HG02852 (cell line): Measurements from ENCODE around the gene PALLD.

Experiments
- ATAC-seq: cut with Tn5 transposase; IDR thresholded peaks from one replicate; pipeline ENCODE4 v1.9.1; 2021; ENCODE audit warnings: mild to moderate bottlenecking, moderate library complexity; ENCODE audit not compliant: unreplicated experiment

PALLD gene

DNA sequence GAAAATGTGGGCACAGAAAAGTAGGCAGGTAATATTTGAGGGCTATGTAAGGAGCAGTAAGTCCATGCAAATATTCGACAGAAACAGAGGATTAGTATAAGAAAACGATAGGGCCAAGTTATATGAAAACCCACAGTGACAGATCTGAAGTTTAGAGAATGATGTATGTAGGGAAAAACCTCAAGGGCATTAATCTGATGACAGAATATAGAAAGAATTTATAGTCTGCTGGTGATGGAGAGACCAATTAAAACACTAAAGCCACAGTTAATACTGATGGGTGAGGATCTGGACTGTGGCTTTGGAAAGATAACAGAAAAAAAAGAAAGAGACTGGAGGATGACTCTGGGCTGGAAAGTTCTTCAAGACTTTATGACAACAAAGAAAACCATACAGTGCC is 169.7 kb downstream of the PALLD start:
- ATAC-seq: no peak

GRCh38 chr4:168667376-168667775 is 170.5 kb downstream of the PALLD start:
- ATAC-seq: no peak

DNA sequence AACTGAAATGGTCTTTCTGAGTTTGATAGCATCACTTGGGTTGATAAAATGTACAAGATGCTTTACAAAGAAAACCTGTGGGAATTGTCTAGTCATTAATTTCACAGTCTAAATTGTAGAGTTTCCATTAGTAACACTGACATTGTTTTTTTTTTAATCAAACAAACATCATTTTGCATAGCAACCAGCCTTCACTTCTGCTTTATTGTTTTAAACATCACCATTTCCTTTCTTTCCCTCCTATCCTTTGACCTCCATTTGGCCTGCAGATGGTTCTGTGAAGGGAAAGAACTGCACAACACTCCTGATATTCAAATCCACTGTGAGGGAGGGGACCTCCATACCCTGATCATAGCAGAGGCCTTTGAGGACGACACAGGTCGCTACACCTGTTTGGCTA is 171.1 kb downstream of the PALLD start:
- no peak for ATAC-seq

DNA sequence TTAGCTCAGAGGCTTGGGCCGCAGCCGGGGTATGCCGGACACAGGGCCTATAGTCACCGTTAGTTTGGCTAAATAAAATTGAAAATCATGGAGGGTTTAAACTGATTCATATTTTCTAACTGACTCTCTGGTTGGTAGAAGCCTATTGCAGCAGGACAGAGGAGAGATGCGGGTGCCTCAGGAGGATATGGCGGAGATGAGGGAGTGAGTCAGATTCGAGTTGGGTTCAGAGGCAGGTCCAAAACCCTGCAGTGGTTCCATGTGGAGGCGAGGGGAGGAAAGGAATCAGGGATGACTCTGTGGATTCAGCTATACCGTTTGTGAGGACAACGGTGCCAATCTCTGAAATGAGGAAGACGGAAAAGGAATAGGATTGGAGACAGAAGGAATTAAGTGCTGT is 176.6 kb downstream of the PALLD start:
- ATAC-seq: no peak

GRCh38 chr4:168674077-168674747 is 177.4 kb downstream of the PALLD start:
- no peak for ATAC-seq

- no peak for ATAC-seq
These were observed 178.0 kb downstream of the PALLD start for GRCh38 chr4:168674866-168675265.

- ATAC-seq: no peak
These were observed 180.2 kb downstream of the PALLD start for GRCh38 chr4:168677063-168677462.

GRCh38 chr4:168677879-168678278 is 181.0 kb downstream of the PALLD start:
- ATAC-seq: no peak

DNA sequence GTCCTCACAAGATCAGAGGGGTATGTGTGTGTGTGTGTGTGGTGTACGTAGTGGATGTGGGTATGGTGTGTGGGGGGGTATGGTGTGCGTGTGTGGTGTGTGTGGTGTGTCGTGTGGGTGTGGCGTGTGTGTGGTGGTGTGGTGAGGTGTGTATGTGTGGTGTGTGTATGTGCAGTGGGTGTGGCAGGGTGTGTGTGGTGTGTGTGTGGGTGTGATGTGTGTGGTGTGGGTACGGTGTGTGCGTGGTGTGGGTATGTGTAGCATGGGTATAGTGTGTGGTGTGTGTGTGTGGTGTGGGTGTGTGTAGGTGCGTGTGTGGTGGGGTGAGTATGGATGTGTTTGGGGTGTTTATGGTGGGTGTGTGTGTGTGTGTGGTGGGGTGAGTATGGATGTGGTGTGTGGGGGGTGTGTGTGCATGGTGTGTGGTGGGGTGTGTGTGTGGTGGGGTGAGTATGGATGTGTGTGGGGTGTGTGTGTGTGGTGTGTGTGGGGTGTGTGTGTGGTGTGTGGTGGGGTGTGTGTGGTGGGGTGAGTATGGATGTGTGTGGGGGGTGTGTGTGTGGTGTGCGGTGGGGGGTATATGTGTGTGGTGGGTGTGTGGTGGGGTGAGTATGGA is 182.0 kb downstream of the PALLD start:
- no peak for ATAC-seq

GRCh38 chr4:168679397-168679796 is 182.5 kb downstream of the PALLD start:
- no peak for ATAC-seq

- no peak for ATAC-seq
These were observed 183.0 kb downstream of the PALLD start for GRCh38 chr4:168679819-168680218.

DNA sequence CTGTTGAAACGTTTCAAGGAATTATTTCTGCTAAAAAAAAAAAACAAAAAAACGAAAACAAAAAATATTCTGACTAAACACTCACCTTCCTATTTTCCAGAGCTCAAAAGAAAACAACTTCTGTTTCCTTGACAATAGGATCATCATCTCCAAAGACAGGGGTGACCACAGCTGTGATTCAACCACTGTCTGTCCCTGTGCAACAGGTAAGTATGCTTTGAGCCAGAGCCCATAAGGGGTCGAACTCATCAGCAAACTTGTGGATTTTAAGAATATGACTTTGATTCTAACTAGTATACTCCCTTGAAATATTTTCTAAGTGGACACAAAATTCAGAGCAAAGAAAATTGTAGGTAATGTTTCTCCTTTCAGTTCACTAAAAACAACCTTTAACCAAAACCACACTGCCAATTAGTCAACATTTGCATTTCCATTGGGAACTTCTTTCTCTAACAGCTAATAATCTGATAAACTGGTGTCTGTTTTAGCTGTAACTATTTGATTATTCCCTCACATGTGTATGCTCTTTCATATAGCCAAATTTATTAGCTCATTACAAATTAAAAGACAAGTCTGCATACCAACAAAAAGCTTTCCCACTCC is 186.1 kb downstream of the PALLD start:
- no peak for ATAC-seq

DNA sequence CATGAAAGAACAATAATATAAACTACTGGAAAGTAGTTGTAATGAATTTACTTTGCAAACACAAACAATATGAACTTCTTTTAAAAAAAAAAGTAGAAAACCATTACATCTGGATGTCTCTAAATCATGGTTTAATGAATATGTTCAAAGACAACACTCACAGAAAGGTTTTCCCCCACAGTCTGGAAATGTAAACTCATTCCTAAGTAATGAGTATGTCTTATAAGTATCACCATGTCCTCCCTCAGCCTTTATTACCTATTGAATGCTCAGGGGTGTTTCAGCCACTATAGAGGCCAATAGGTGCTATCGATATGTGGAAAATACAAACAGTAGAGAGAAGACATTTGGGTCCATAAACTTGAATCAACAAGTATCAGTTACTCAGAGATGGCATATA is 186.7 kb downstream of the PALLD start:
- ATAC-seq: no peak

GRCh38 chr4:168685136-168685809 is 188.4 kb downstream of the PALLD start:
- ATAC-seq: peak; percentile 89

GRCh38 chr4:168688584-168688983 is 191.7 kb downstream of the PALLD start:
- no peak for ATAC-seq

GRCh38 chr4:168689791-168690190 is 192.9 kb downstream of the PALLD start:
- ATAC-seq: no peak

- no peak for ATAC-seq
These were observed 193.3 kb downstream of the PALLD start for GRCh38 chr4:168690199-168690598.

DNA sequence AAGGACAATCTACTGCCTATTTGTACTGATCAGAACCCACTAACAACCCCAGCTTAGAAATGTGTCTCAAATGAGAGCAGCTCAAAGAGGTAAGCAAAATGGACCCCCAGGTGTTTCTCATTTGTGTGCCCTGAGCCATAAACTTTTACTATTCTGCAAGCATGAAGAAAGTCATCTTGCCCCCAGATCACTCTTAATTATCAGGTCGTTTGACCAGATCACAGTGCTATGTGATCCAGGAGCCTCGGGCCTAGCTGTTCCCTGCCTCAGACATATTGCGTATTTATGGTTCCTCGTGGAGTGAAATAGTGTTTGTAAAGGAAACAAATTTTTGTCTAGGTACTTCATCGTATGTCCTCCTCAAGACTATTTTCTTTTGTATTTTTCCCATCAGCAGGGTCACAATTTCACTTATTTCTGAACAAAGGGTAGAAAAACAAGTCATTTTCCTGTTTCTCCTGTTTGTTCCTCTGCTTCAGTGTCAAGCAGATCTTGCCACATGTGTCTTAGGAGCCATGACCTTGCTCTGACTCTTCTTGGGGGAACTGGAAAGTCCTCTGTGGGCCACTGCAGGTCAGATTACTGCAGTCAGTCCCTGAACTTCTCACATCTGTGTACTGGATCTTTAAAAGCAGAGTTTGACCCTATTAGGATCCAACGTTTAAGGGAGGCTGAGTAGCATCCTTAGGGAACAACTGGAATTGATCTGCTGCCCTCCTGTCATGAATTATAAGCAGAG is 194.9 kb downstream of the PALLD start:
- no peak for ATAC-seq

DNA sequence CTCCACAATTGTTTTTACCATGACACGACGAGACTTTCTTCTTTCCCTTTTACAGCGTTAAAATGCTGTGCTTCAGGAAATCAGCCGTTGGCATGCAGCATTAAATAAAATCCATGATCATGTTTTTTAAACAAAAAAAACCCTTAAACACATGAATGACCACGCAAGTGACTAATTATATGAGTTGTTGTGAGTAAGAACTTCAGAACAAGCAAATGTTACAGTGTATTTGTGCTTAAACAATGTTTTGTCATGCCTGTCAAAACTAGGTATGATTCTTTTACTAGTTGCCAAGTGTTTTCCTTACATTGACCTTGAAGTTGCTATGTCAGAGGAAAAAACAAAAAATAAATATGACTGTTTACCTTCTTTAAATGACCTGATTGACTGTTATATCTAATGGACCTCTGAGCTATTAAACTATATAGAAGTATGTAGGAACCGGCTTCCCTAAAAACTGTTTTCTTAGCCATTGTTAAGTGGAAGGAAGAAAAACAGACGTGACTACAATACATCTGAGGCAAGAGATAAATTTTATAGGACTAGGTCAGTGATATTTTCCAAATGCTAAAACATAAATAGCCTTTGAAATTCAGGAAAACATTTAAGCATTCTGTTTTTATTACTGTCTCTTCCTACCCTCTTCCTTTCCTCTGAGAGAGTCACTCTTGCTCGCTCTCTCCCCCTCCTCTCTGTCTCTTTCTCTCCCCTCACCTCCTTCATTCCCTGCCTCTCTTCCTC is 197.1 kb downstream of the PALLD start:
- no peak for ATAC-seq

DNA sequence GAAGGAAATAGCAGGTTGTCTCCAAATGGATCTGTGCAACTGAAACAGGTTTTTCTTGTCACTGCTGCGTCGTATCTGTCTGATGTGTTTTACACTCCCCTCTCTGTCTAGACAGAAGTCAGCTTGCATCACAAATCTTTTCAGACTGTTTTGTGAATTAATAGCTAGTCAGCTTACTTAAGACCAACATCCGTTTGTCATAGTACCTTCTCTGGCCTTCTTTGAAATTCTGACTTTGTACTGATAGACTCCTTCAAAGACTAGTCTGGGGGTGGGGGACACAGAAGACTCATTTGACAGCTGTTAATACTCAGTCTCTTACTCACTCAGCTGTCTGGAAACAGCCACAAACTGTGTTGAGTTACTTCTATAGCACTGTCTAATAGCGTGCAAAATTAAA is 197.8 kb downstream of the PALLD start:
- no peak for ATAC-seq

DNA sequence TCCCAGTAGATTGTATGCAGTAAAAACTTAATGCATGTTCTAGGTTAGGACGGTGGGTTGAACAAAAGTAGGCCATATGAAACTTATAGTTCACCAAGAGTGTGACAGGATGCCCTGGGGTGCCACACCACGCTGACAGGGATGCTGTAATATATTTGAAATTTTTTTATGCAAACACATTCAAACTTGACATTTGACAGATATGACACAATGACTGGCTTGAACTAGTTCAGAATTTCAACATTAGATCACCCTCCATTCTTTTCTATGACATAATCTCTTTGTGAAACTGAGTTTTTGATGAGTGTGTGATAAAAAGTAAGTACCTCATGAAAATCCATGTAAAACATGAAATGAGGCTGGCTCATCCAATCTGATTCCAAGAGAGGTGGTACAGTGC is 198.4 kb downstream of the PALLD start:
- no peak for ATAC-seq
